Measurements from ENCODE around the gene PTPN4. TPM values are rescaled to one million over a fixed set of nuclear protein-coding genes. Genes with fewer than 3 reads are reported as not detected.

PTPN4 gene
- total and polyA plus RNA-seq, 9 of the 15 experiments (the other 6 are each of a cell fraction or from before 2014, with no cell fraction given): 5.0 to 32.8 (median 27.3) TPM

DNA sequence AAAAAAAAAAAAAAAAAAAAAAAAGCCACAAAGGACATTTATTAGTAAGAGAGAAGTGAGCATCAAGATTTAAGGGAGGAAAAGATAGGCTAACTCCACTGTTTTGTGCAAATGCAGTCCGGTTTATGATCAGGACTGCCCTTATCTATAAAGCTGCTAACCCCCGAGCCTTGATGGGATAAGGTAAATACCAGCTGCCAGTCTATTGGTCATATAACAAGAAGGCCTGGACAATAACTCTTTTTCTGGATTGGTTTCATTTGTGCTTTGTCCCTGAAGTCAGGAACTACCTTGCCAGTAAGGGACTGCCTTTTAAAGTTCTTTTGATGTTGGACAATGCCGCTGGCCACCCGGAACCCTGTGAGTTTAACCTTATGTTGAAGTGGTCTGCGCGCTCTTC, 15.4 kb downstream of the PTPN4 start:
- Histone ChIP-seq H2AFZ (ENCODE audit: low read depth, low read length) (no peak overlapping the region), H3K36me3 (ENCODE audit: control insufficient read depth, insufficient read depth, low read length) (no peaks in the 10 kb centered on the region), H3K79me2 (ENCODE audit: control insufficient read depth, insufficient read depth, low read length) (peaks cover 19% of the 10 kb centered on the region), H4K20me1 (replicated peaks; ENCODE audit: control insufficient read depth, insufficient read depth, low read length) (no peaks in the 10 kb centered on the region), H3K9ac (ENCODE audit: insufficient read depth in 1 of 2, low read depth in 2 of 2, low read length in 2 of 2) (no peak overlapping the region), H3K9me1 (ENCODE audit: control insufficient read depth, insufficient read depth, low read length) (no peaks in the 10 kb centered on the region), H3K4me3 (no peak overlapping the region), H3K9me3 (replicated peaks; ENCODE audit: control insufficient read depth, insufficient read depth, low read depth, low read length) (no peaks in the 10 kb centered on the region), H3K4me2 (ENCODE audit: insufficient read depth, low read length) (no peak overlapping the region), H3K27me3 (ENCODE audit: control insufficient read depth in 2 of 2, insufficient read depth in 2 of 2, low read length in 2 of 2) (no peaks in the 10 kb centered on the region), H3K4me1 (replicated peaks in 1 of 2; ENCODE audit: control insufficient read depth in 2 of 2, insufficient read depth in 2 of 2, low read length in 2 of 2) (no peaks in the 10 kb centered on the region; a peak in 1 of 5 replicates), H3K27ac (ENCODE audit: extremely low read depth, low read depth, low read length) (no peak overlapping the region)
- FAIRE-seq (no peak), DNase-seq (ENCODE audit: extremely low read depth in 1 of 4, low spot score in 3 of 4) (no peak), ATAC-seq (no peak)
- WGBS (ENCODE audit: insufficient coverage, low coverage, missing lambda C conversion rate): 83% methylated on average over 6 of the region's 6 CpGs
- no TSS peak for BruUV-seq (replicated peaks)
- ChIA-PET CTCF (ENCODE audit: low intra/inter-chr PET ratio) (no interaction called here), POLR2A (interaction anchor here (1.9 kb wide), 1 partner anchor 10 kb away, joined by 5 read pairs; no protein-coding TSS in a partner anchor)
- TF ChIP-seq, protein P1, sequence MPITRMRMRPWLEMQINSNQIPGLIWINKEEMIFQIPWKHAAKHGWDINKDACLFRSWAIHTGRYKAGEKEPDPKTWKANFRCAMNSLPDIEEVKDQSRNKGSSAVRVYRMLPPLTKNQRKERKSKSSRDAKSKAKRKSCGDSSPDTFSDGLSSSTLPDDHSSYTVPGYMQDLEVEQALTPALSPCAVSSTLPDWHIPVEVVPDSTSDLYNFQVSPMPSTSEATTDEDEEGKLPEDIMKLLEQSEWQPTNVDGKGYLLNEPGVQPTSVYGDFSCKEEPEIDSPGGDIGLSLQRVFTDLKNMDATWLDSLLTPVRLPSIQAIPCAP (CRISPR knock-in tag; IDR thresholded peaks at IDR 0.05; ENCODE audit: borderline replicate concordance): no peak
- TF ChIP-seq ZNF12 (CRISPR knock-in tag; IDR thresholded peaks at IDR 0.05) (no peak), HMGN3 (IDR thresholded peaks at IDR 0.05; ENCODE audit: borderline replicate concordance, extremely low read depth, insufficient read length, low read depth, low read length) (no peak), FIP1L1 (IDR thresholded peaks at IDR 0.05; ENCODE audit: low read depth, low read length, poor library complexity, severe bottlenecking) (no peak)
- TF ChIP-seq, protein P2, sequence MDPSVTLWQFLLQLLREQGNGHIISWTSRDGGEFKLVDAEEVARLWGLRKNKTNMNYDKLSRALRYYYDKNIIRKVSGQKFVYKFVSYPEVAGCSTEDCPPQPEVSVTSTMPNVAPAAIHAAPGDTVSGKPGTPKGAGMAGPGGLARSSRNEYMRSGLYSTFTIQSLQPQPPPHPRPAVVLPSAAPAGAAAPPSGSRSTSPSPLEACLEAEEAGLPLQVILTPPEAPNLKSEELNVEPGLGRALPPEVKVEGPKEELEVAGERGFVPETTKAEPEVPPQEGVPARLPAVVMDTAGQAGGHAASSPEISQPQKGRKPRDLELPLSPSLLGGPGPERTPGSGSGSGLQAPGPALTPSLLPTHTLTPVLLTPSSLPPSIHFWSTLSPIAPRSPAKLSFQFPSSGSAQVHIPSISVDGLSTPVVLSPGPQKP (CRISPR knock-in tag; IDR thresholded peaks at IDR 0.05): no peak
- TF ChIP-seq, protein P3, sequence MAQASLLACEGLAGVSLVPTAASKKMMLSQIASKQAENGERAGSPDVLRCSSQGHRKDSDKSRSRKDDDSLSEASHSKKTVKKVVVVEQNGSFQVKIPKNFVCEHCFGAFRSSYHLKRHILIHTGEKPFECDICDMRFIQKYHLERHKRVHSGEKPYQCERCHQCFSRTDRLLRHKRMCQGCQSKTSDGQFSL (CRISPR knock-in tag; IDR thresholded peaks at IDR 0.05): no peak
- TF ChIP-seq, protein P3 (tag; IDR thresholded peaks at IDR 0.05): no peak
- intact Hi-C loops (cut with micrococcal nuclease) (no loop called here), in situ Hi-C loops (cut with MboI) (no loop called here)

All from K562 (cell line).